ENCODE measurements around the gene OCA2. TPM values are rescaled to one million over a fixed set of nuclear protein-coding genes. Genes with fewer than 3 reads are reported as not detected.
A peak's percentile ranks its signal among the peaks of the same experiment; 100 is the strongest.

OCA2 gene
- total and polyA plus RNA-seq, 2 of the 8 experiments (the other 6 are each of a cell fraction or from before 2014, with no cell fraction given) = 0.20 TPM

- H4K20me1 ChIP-seq (replicated peaks in 1 of 2; ENCODE audit: control insufficient read depth in 1 of 2, insufficient read depth in 2 of 2, low read length in 2 of 2) = no peaks in the 10 kb centered on the region
- no peaks in the 10 kb centered on the region for H3K4me1 ChIP-seq (replicated peaks in 1 of 4; ENCODE audit: control insufficient read depth in 3 of 4, insufficient read depth in 4 of 4, low read length in 3 of 4)
- DNase-seq (ENCODE audit: low read depth in 1 of 2, low spot score in 2 of 2) (peak in 1 of 2 experiments; percentile 16), FAIRE-seq (no peak)
- no peak overlapping the region for H3K4me3 ChIP-seq (ENCODE audit: extremely low read depth in 1 of 4, insufficient read depth in 2 of 4, low read depth in 3 of 4, low read length in 4 of 4)
- no peak overlapping the region for H4K8ac ChIP-seq (ENCODE audit: extremely low read depth, insufficient read depth, low read length)
- H3K4me2 ChIP-seq (ENCODE audit: insufficient read depth in 1 of 2, low read depth in 2 of 2, low read length in 2 of 2) = no peak overlapping the region
- H3K27me3 ChIP-seq (replicated peaks in 1 of 4; ENCODE audit: control insufficient read depth in 3 of 4, extremely low read depth in 1 of 4, insufficient read depth in 3 of 4, low read length in 3 of 4) = no peaks in the 10 kb centered on the region
- POLR2A ChIA-PET (ENCODE audit: partially characterized antibody) = no interaction called here
- no peak overlapping the region for H4K5ac ChIP-seq (ENCODE audit: insufficient read length, low read depth, low read length)
- no peak overlapping the region for H2BK15ac ChIP-seq (ENCODE audit: low read length)
- H3K23ac ChIP-seq (ENCODE audit: insufficient read length) = no peak overlapping the region
- no peak overlapping the region for H3K27ac ChIP-seq (ENCODE audit: low read depth, low read length)
- H2AFZ ChIP-seq (ENCODE audit: low read length) = no peak overlapping the region
- H3K23me2 ChIP-seq (ENCODE audit: low read depth, low read length) = no peaks in the 10 kb centered on the region; the same call in 1 of the 2 replicates
- no peak for TF ChIP-seq POLR2A (IDR thresholded peaks at IDR 0.05; ENCODE audit: control extremely low read depth in 1 of 2, low read depth in 2 of 2, low read length in 2 of 2)
- H2BK20ac ChIP-seq (ENCODE audit: low read length) = peak overlapping the region; percentile 95; the same call in 1 of the 2 replicates
- no peak overlapping the region for H3K4ac ChIP-seq (replicated peaks; ENCODE audit: insufficient read length, low read depth, low read length)
- no peak overlapping the region for H3K14ac ChIP-seq (ENCODE audit: insufficient read length)
- no peak overlapping the region; the same call in 1 of the 2 replicates for H2AK5ac ChIP-seq (ENCODE audit: low read depth, low read length)
- H3K9ac ChIP-seq (replicated peaks in 1 of 4; ENCODE audit: extremely low read depth in 1 of 4, low read depth in 3 of 4, low read length in 3 of 4) = no peak overlapping the region
- peak overlapping the region; percentile 85 for H4K91ac ChIP-seq (replicated peaks; ENCODE audit: insufficient read length, low read length)
- H3K79me2 ChIP-seq (ENCODE audit: control insufficient read depth in 1 of 2, insufficient read depth in 2 of 2, low read length in 2 of 2) = no peaks in the 10 kb centered on the region
- peak overlapping the region; percentile 27; the same call in 1 of the 2 replicates for H2BK12ac ChIP-seq (ENCODE audit: low read depth, low read length)
- H2BK5ac ChIP-seq (ENCODE audit: low read depth, low read length) = no peak overlapping the region
- no peak overlapping the region for H3K56ac ChIP-seq (replicated peaks; ENCODE audit: insufficient read length, low read depth, low read length)
- CTCF ChIA-PET (ENCODE audit: partially characterized antibody) = no interaction called here
- peak overlapping the region; percentile 62 for H2BK120ac ChIP-seq (replicated peaks; ENCODE audit: low read depth, low read length)
- H3K79me1 ChIP-seq (ENCODE audit: low read depth, low read length) = no peaks in the 10 kb centered on the region
- H3K18ac ChIP-seq (ENCODE audit: extremely low read depth, low read length) = no peak overlapping the region
- H3K36me3 ChIP-seq (ENCODE audit: control insufficient read depth in 2 of 4, insufficient read depth in 4 of 4, low read length in 3 of 4) = no peaks in the 10 kb centered on the region
- 95% methylated on average over 2 of the region's 2 CpGs; no CpG with 5 or more reads in 1 of the 2 experiments for WGBS, 2 experiments (ENCODE audit: extremely low coverage in 1 of 2, insufficient coverage in 1 of 2, insufficient read length in 1 of 2, insufficient replicate concordance in 2 of 2, low coverage in 1 of 2, low lambda C conversion rate in 2 of 2, missing lambda C conversion rate in 1 of 2)
- H3K9me3 ChIP-seq (ENCODE audit: insufficient read depth in 2 of 2, low read depth in 1 of 2, low read length in 1 of 2) = no peaks in the 10 kb centered on the region
These were observed 351.1 kb downstream of the OCA2 start for GRCh38 chr15:27747997-27748396.

Data from H1 (cell line).